K562 (cell line): ENCODE measurements around the gene TMEM121B.
"Not testable (repeated sequence)": the region's sequence is repeated elsewhere in the genome, so short reads cannot be mapped to it uniquely, and the experiment has no call there.

Experiments used
- EGR1 ChIP-seq: fragments of 450-650 bp; conservative IDR thresholded peaks from 2 replicates; pipeline ENCODE4 v1.6.1; 2017; ENCODE audit warnings: mild to moderate bottlenecking
- ETV6 ChIP-seq, 3 experiments: fragments of 150-350 bp in 1 of 3; sonication (generic) in 1 of 3; formaldehyde crosslinking in 1 of 3; IDR thresholded peaks; 2 replicates each; pipeline versions ENCODE4 v1.6.1 to v1.8.0; 2014 to 2022; ENCODE audit warnings: borderline replicate concordance in 2 of 3, low read depth in 2 of 3, antibody characterized with exemption in 1 of 3, low read length in 1 of 3, mild to moderate bottlenecking in 1 of 3, missing genetic modification reagents in 1 of 3
- SLC30A9 ChIP-seq: fragments of 250-450 bp; sonication (Bioruptor Pico); IDR thresholded peaks from 2 replicates; pipeline ENCODE4 v1.8.0; 2022; ENCODE audit warnings: mild to moderate bottlenecking, moderate library complexity
- SMC3 ChIP-seq: conservative IDR thresholded peaks from 2 replicates; pipeline ENCODE4 v1.6.1; 2011; ENCODE audit warnings: low read depth, low read length, improper control_type of control experiment; ENCODE audit not compliant: insufficient read depth
- STAT5B ChIP-seq: fragments of 250-450 bp; sonication (Bioruptor Pico); IDR thresholded peaks from 2 replicates; pipeline ENCODE4 v1.8.0; 2021; ENCODE audit warnings: mild to moderate bottlenecking, inconsistent platforms
- TF ChIP-seq, protein P1 (sequence below): sonication (generic); formaldehyde crosslinking; IDR thresholded peaks from 2 replicates; pipeline ENCODE4 v1.9.0; 2022; ENCODE audit warnings: mild to moderate bottlenecking, missing genetic modification reagents
- TF ChIP-seq, protein P2 (sequence below): fragments of 450-650 bp; IDR thresholded peaks from 2 replicates; pipeline ENCODE4 v1.6.1; 2014; ENCODE audit warnings: low read depth, mild to moderate bottlenecking, moderate library complexity, borderline replicate concordance
- TF ChIP-seq, protein P3 (sequence below), 3 experiments: IDR thresholded peaks in 2 of 3; conservative IDR thresholded peaks in 1 of 3; 2 replicates each; pipeline ENCODE4 v1.5.1; 2011 to 2012; ENCODE audit warnings: low read length in 3 of 3, mild to moderate bottlenecking in 3 of 3, control low read depth in 2 of 3, improper control_type of control experiment in 1 of 3, inconsistent platforms in 1 of 3, low read depth in 1 of 3, mixed read lengths in 1 of 3, moderate library complexity in 1 of 3; ENCODE audit not compliant: insufficient read depth in 2 of 3

DNA sequence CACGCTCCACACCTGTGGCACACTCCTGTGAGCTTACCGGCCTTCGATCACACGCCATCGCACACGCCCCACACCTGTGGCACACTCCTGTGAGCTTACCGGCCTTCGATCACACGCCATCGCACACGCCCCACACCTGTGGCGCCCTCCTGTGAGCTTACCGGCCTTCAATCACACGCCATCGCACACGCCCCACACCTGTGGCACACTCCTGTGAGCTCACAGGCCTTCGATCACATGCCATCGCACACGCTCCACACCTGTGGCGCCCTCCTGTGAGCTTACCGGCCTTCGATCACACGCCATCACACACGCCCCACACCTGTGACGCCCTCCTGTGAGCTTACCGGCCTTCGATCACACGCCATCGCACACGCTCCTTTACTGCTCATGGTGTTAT lies 26.3 kb upstream of the TMEM121B start:
- TF ChIP-seq SMC3; EGR1; STAT5B; SLC30A9 (CRISPR knock-in tag); ETV6 (IDR thresholded peaks at IDR 0.05; ENCODE audit: borderline replicate concordance in 1 of 2, low read depth in 2 of 2, low read length in 1 of 2); ETV6 (CRISPR knock-in tag; IDR thresholded peaks at IDR 0.05; ENCODE audit: borderline replicate concordance): not testable (repeated sequence)
- TF ChIP-seq, protein P1, sequence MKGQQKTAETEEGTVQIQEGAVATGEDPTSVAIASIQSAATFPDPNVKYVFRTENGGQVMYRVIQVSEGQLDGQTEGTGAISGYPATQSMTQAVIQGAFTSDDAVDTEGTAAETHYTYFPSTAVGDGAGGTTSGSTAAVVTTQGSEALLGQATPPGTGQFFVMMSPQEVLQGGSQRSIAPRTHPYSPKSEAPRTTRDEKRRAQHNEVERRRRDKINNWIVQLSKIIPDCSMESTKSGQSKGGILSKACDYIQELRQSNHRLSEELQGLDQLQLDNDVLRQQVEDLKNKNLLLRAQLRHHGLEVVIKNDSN (CRISPR knock-in tag) = not testable (repeated sequence)
- TF ChIP-seq, protein P2, sequence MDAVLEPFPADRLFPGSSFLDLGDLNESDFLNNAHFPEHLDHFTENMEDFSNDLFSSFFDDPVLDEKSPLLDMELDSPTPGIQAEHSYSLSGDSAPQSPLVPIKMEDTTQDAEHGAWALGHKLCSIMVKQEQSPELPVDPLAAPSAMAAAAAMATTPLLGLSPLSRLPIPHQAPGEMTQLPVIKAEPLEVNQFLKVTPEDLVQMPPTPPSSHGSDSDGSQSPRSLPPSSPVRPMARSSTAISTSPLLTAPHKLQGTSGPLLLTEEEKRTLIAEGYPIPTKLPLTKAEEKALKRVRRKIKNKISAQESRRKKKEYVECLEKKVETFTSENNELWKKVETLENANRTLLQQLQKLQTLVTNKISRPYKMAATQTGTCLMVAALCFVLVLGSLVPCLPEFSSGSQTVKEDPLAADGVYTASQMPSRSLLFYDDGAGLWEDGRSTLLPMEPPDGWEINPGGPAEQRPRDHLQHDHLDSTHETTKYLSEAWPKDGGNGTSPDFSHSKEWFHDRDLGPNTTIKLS = not testable (repeated sequence)
- TF ChIP-seq, protein P3, sequence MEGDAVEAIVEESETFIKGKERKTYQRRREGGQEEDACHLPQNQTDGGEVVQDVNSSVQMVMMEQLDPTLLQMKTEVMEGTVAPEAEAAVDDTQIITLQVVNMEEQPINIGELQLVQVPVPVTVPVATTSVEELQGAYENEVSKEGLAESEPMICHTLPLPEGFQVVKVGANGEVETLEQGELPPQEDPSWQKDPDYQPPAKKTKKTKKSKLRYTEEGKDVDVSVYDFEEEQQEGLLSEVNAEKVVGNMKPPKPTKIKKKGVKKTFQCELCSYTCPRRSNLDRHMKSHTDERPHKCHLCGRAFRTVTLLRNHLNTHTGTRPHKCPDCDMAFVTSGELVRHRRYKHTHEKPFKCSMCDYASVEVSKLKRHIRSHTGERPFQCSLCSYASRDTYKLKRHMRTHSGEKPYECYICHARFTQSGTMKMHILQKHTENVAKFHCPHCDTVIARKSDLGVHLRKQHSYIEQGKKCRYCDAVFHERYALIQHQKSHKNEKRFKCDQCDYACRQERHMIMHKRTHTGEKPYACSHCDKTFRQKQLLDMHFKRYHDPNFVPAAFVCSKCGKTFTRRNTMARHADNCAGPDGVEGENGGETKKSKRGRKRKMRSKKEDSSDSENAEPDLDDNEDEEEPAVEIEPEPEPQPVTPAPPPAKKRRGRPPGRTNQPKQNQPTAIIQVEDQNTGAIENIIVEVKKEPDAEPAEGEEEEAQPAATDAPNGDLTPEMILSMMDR (IDR thresholded peaks at IDR 0.05 in 2 of 3, conservative IDR thresholded peaks at IDR 0.05 in 1 of 3; ENCODE audit: insufficient read depth in 2 of 3, low read depth in 1 of 3, low read length in 3 of 3) = not testable (repeated sequence)
